Lung microvascular endothelial cell (primary cell): ENCODE data around the gene DDX21. TPM values are rescaled to one million over a fixed set of nuclear protein-coding genes. Genes with fewer than 3 reads are reported as not detected.

Source experiments
- DNase-seq, 2 donors: peaks; one replicate each; pipeline versions ENCODE4 v3.0.0 to v3.0.0-alpha.2; 2010; ENCODE audit warnings: low read depth in 2 of 2
- total RNA-seq: library from RNA; depleted of rRNA; stranded (reverse); fragments of >200 nt; gene quantifications from 2 replicates; pipeline ENCODE4 v1.2.1, GENCODE V29; 2014

Gene DDX21
- total RNA-seq, 1 donor from 2014 or later = 57.7 TPM

GRCh38 chr10:68988530-68989316 is 32.8 kb downstream of the DDX21 start, which contains the start of gene KIFBP:
Gene KIFBP (plus strand): TSS chr10:68988803. CDS start chr10:68988833, 30 bp downstream.
- DNase-seq = peak; percentile 98 to 99

DNA sequence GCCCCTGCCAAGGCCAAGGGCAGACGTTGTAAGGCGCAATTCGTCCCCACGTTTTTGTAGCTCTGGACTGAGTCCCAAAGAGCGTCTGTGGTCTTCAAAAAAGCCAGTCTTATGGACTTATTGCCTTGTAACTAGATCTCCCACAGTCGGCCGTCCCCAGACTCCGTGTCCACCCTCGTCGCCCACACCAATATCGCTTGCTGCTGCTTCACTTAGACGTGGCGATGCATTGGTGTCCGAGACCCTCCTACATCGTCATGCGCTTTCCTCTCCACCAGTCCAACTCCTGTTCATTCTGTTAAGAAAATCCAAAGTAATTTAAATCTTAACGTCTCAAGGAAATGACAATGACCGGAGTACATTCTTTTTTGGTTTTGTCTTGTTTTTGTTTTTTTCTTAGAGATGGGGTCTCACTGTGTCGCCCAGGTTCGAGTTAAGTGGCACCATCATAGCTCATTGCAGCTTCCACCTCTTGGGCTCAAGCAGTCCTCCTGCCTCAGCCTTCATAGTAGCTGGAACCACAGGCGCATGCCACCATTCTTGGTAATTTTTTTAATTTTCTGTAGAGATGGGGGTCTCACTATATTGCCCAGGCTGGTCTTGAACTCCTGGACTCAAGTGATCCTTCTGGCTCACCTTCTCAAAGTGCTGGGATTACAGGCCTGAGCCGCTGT is 33.5 kb downstream of the DDX21 start:
- DNase-seq = peak; percentile 30 to 35

- DNase-seq = peak in 1 of 2 donors; percentile 50
Observed at GRCh38 chr10:68992636-68993440, 36.9 kb downstream of the DDX21 start.

GRCh38 chr10:68997211-68997610 is 41.2 kb downstream of the DDX21 start:
- no peak for DNase-seq

DNA sequence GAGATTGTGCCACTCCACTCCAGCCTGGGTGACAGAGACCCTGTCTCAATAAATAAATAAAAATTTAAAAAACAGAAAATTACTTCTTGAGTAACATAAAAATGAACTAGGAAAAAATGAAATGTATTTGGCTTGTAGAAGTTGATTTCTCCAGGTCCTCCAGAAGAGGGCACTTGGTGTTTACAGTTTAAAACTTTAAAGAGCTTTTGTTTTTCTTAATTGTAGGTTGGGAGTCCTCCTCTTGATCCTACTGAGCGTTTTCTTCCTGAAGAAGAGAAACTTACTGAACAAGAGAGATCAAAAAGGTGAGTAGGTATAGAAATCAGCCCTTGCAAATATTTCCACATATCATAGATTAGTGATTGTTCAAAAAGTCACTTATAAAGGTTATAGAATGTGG is 48.9 kb downstream of the DDX21 start:
- peak; percentile 71 for DNase-seq

GRCh38 chr10:69005704-69006485 is 49.9 kb downstream of the DDX21 start:
- no peak for DNase-seq

DNA sequence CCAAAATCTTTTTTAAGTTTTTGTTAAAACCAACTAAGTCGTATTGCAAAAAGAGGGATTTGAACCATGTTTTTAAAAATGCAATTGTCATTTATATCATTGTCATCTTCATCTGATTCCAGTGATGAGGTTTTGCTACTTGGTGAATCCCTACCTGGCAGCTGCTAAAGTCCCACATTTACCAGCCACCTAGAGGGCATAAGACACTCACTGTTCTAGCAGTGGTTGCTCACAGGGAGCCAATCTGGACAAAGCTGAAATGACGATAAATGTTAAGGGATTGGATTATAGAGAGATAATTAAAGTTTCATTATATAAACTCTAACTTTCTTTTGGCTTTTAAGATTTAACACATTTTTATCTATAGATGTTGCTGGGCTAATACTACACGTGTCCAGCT is 51.3 kb downstream of the DDX21 start:
- peak; percentile 24 to 30 for DNase-seq

DNA sequence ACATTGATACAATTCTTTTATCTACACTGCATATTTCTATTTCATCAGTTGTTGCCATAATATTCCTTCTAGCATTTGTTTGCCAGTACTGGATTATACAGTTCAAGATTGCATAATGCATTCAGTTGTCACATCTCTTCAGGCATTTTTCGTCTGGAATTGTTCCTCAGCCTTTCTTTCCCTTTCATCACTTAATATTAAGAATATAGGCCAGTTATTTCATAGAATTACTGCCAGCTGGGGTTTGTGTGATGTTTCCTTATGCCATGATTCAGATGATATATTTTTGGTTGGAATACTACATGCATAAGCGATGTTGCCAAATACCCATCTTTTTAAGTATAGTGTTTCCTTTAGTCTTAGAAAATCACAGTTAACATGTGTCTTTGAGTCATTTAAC is 53.4 kb downstream of the DDX21 start:
- peak in 1 of 2 donors; percentile 9 for DNase-seq

GRCh38 chr10:69010151-69010640 is 54.2 kb downstream of the DDX21 start:
- DNase-seq = no peak

DNA sequence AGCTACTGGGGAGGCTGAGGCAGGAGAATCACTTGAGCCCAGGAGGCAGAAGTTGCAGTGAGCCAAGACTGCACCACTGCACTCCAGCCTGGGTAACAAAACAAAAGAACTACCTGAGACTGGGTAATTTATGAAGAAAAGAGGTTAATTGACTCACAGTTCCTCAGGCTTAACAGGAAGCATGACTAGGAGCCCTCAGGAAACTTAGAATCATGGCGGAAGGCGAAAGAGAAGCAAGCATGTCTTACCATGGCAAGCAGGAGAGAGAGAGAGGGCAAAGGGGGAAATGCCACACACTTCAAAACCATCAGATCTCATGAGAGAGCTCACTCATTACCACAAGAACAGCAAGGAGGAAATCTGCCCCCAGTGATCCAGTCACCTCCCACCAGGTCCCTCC is 56.8 kb downstream of the DDX21 start:
- DNase-seq = peak in 1 of 2 donors; percentile 93

GRCh38 chr10:69014171-69014570 is 58.2 kb downstream of the DDX21 start:
- DNase-seq = peak in 1 of 2 donors; percentile 90

DNA sequence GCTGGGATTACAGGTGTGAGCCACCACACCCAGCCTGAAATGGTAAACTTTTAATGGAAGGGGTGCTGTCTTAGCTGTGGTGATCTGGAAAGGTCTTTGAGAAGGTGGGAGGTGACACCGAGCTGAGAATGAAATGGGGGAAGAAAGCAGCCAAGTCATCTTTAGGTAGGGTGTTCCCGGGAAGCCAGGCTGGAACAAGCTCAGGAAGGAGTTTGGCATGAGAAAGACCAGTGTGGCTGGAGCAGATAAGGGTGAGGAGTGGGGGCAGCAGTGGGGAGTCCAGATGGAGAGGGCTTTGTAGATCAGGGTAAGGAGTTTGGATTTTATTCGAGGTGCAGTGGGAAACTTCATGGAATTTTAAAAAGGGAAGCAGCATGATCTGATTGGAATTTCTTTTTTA is 62.6 kb downstream of the DDX21 start:
- DNase-seq = no peak

- DNase-seq = no peak
Observed at GRCh38 chr10:69022611-69023010, 66.6 kb downstream of the DDX21 start.

- DNase-seq = no peak
Observed at GRCh38 chr10:69025370-69025896, 69.5 kb downstream of the DDX21 start.

GRCh38 chr10:69033256-69033655 is 77.3 kb downstream of the DDX21 start:
- no peak for DNase-seq

Other genes starting within 250 kb of the DDX21 start
- 17.5 and 19.4 TPM in 2 replicates for gene CCAR1, start 234.9 kb upstream of the DDX21 start, total RNA-seq
- gene STOX1, start 128.6 kb upstream of the DDX21 start, total RNA-seq = 0.20 and 0.22 TPM in 2 replicates
- gene DDX50, start 54.9 kb upstream of the DDX21 start, total RNA-seq = 28.1 and 31.7 TPM in 2 replicates
- 17.9 and 19.0 TPM in 2 replicates for gene KIFBP, start 32.6 kb downstream of the DDX21 start, total RNA-seq
- 227 and 408 TPM in 2 replicates for gene SRGN, start 131.9 kb downstream of the DDX21 start, total RNA-seq
- 24.6 and 29.0 TPM in 2 replicates for gene VPS26A, start 168.0 kb downstream of the DDX21 start, total RNA-seq
- gene SUPV3L1, start 224.1 kb downstream of the DDX21 start, total RNA-seq = 13.1 and 20.8 TPM in 2 replicates